HG03095 (cell line): ENCODE measurements around the gene DDR2.

Source experiments
- ATAC-seq: cut with Tn5 transposase; IDR thresholded peaks from one replicate; pipeline ENCODE4 v1.9.1; 2021; ENCODE audit warnings: moderate library complexity; ENCODE audit not compliant: unreplicated experiment

Gene DDR2

DNA sequence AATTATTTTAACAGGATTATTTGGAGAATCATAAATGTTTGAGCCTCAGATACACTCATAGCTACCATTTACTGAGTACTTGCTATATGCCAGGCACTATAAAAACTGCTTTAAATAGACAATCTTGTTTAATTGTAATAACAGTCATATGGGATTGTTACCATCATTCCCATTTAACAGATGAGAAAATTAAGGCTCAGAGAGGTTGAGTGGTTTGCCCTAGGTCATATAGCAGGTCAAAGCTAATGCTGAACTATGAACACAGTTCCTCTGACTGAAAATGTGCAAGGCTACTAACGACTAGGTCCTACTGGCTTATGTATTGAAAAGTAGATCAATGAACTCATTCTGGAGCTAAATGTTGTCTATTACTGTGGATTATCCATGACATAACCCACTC is 63.4 kb downstream of the DDR2 start:
- no peak for ATAC-seq

DNA sequence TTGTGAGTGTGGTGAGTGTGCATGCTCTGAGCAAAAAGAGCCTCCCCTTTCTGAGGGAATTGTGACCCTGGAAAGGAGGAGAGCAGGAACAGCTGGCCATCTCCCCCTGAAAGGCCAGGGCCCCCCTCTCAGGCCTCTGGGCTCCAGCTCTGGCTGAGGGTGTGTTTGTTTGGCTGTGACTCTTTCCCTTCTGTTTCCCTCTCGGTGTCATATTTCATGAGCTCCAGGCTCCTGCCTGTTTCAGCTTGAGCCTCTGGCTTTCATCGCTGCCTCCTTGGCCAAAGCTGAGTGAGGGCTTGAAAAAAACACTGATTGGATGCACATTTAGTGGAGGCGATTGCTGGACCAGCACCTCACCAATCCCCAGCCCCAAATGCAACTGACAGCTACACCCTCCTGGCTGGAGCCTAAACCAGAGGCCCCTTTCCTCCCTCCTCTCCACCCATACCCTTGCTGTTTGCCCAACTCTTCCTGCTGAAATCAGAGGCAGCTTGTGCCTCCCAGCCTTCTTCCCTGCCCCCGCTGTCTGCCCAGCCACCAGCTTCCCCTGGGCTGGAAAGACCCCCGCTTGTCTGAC is 64.1 kb downstream of the DDR2 start:
- no peak for ATAC-seq

DNA sequence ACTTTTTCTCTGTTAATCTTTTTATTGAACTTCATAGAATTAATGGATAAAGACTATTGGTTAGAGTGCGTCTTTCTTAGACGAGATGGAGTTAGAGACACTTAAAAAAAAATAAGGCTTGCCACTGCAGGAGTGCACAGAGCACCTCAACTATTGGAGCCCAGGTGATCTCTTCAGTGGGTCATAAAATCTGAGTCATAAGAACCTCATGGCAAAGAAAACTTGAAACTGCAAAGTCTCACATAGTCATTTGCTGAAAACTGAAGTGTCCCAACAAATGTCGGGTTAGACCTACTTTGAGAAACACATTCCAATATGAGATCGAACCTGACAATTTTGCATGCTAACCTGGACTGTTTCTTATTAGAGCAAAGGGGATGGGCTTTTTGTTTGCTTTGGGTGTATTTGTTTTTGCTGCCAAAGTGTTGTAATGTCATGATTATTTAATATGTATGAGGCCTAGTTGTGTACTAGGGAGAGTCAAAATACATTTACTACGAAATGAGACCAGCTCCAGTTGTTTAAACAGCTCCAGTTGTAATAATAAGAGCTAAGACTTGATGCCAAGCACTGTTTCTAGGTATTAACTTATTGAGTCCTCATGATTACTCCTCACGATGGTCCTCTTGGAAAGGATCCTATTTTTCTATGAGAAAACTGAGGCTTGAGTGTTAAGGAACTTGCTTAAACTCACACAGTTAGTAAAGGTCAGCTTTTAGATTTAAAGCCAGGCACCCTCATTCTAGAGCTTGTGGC is 65.1 kb downstream of the DDR2 start:
- ATAC-seq = no peak

DNA sequence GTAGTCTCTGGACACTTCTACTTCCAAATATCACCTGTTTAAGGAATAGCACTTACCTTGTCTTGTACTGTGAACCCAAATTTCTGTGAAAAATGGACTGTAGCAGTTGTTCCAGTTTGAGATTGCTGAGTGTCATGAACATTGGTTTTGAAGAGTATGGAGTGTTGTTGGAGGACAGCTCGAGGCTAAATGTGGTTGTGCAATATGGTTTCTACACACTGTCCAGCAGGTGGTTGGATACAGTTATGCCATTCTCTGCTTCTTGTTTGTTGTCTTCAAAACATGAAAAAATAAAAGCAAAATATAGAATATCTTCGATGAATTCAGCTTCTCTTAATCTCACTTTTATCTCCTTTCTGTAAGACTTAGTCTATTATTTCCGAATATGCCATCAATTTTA is 67.1 kb downstream of the DDR2 start:
- no peak for ATAC-seq

DNA sequence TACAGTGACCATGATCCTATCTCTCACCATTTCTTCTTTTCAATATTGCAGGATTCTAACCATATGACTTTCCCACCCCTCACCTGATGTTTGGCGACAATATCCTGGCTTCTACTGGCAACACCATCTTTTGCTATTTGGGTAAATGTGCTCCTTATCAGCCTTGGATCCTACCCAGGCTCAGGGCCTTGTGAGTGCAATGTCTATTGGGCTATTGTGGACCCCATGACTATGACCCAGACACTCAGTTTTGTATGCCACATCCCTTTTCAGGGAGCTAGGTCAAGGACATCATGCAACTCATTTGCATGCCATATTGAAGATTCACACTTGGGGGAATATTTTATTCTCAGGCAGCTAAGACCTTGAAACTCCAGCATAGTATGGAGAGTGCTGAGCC is 67.9 kb downstream of the DDR2 start:
- no peak for ATAC-seq

DNA sequence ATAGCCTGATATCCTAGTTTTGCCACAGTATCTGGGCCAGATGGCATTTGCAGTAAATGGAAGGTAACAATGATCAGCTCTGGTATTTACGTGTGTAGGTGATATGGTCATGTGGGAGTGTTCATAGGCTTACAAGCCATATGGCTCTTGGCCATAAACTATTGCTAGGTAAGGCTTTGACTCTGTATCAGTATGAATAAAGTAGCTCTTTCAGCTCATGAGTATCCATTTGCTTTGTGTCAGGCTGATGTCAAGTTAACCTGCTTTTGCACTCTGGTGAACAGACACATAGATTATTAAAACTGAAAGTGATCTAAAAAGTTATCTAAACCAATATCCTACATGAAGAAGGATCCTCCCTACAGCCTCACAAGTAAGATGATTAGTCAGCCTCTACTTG is 69.0 kb downstream of the DDR2 start:
- no peak for ATAC-seq

DNA sequence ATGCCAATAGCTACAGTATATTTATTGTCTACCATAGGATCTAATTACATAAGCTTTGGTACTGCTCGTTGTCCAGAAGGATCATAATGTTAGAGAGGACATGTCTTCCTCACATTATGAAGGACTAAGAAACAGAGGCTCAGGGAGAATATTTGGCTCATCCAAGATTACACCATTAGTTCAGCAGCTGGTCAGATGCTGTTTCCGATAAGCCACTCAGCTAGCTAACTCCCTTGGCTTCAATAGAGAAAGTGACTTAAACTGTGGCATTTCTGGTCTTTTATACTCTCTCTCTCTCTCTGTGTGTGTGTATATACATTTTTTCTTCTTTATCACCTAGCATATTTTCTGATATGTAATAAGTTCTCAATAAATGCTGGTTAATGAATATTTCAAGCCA is 70.4 kb downstream of the DDR2 start:
- ATAC-seq = no peak

DNA sequence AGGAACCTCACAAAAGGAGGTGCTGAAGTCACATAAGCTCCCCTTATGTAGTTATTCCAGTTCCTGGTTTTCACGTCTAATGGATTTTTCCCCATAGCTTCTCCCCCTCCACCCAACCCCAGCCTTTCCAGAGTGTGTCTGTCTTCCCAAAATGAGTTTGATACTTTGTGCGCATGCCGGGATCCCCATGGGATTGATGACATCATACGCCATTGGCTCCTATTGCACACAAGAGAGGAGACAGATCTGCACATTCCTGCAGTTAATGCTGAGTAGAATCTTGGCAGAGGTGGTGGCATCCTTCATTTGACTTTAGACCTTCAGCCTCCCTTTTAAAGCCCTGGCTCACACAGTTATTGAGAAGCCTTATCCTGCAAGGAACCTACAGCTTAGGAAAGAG is 71.4 kb downstream of the DDR2 start:
- no peak for ATAC-seq

DNA sequence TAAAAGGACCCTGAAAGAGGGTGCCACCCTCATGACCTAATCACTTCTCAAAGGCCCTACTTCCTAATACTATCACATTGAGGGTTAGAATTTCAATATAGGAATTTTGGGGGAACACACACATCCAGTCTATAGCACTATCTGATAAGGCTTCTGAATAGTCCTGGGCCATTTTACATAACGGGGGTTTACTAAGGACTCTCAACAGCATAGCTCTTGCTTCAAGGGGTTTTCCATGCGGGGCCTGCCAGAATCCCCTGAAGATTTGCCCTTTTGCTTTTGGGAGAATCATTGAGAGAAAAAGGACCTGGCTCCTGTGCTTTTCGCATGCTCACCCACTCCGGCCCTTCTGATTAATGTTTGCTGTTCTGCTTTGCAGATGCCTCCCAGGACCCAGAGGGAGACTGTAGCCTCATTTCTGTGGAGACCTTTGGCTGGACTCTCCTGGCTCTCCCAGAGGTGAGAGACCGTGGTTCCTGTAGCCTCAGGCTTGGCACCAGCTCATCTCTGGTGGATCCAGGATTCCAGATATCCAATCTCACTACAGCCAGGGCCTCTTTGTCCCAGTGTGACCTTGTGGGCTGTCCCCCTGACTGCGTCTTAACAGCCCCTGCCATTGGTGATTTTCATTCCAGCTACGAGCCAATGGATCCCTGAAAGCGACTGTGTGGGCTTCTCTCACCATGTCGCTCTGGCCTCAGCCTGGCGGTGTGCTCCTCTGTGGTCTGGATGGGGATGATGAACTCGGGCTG is 72.6 kb downstream of the DDR2 start:
- no peak for ATAC-seq

DNA sequence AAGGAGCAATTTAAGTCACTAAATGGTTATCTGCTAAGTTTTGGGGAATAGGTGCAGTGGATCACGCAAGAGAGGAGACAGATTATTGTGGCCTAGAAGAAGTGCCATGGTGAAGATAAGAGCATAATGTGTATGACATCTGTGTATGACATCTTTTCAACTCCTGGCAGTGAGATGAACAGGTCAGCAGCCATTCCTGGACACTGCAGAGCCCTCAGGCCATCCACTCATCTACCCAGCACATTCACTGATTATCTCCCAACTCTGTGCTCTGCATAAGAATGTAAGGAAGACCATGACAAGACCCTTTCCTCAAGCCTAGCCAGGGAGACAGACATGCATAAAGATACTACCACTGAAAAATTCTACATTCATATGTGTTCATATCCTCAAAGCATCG is 73.7 kb downstream of the DDR2 start:
- no peak for ATAC-seq

DNA sequence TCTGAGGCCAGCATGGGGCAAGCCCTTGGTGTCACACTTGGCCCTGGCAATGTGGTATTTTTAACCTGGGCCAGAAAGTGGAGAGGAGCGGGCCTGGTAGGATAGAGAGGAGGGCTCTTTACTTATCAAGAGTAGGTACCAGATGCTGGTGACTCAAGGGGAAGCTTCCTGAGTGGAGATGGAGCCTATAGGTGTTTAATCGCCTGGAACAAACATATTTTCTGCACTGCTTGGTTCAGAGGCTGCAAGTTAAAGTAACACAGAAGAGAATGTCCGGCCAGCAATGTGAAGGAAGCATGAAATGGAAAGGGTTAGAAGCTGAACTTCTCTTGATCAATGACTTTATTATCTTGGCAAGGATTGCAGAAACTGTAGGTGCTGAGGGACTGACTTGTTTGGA is 74.3 kb downstream of the DDR2 start:
- no peak for ATAC-seq

DNA sequence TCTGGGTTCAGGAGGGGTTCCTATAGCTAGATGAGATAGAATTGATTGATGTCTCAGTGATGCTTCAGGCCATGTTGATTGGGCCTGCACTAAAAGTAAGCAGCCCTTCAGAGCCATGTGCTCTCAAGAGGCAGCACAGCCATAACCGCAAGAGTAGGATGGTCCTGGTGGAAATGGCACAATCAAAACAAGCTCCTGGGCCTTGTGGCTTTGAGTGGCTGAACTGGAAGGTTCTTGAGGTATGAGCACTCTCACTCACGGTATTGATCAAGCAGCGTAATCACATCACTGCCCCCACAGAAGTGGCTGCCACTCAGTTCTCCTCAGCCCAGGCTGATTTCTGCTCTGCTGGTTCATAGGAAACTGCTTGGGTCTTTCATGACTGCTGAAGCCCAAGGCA is 76.0 kb downstream of the DDR2 start:
- ATAC-seq = no peak

DNA sequence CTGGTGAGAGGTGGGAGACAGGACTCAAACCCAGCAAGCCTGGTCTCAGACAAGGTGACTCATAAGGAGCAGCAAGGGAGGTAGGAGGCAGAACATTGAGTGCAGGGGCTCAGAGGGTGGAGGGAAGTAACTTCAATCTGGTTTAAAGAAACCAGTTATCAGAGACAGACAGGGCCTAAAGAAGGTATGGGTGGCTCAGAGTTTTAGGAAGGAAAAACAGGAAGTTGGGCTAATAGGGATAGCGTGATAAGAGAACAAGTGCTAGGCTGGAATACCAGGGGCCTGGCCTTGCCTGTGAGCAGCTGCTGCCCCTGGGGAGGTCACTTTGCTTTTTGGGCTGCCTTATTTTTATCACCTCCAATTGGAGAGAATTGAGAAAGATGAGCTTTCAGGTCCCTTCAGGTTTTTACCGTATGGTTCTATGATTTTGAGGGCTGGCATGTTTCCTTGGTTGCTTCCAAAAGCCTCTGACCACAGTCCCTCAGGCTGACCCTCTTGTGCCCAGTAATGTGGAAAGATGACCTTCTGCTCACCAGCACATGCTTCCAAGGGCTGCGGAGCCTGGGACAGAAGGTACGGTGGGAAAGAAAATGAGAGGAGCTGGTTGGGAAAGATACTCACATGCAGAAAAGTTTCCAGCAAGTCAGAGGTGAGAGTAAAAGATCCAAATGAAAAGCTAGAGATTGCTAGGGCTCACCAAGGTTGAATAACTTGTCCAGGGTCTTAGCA is 77.0 kb downstream of the DDR2 start:
- ATAC-seq = no peak

DNA sequence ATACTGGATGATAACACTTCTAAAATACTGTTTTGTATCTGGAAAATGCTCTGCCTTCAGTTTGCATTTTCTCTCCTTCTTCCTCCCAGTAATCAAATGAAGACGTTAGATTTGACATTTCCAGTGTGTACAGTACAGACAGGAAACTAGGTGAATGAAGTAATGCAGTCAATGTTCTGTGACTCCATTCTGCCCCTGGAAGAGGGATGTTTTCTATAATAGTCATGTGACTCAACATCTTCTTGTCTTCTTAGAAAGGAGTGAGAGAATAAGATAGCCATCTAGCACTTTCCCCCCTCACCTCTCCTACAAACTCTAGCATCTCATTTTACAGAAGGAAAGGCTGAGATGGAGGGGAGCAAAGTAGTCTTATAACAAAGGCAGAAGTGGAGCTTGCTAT is 77.6 kb downstream of the DDR2 start:
- ATAC-seq = no peak

DNA sequence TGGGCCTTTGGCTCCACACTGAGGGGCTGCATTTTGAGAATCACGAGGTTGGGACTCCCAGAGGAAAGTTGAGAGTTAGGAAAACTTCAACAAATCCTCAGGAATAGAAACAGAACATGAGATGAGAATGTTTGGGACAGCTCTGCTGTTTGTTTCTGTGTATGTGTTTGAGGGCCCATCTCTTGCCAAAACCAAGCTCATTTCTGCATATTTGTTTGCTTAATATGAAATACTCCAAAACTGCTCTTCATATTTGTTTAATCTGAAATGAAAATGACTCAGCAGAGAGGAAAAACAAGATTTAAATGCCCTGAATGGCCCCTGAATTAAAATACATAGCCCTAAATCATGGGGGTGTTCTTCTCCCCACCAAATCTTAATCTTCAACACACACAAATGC is 78.1 kb downstream of the DDR2 start:
- ATAC-seq = no peak

DNA sequence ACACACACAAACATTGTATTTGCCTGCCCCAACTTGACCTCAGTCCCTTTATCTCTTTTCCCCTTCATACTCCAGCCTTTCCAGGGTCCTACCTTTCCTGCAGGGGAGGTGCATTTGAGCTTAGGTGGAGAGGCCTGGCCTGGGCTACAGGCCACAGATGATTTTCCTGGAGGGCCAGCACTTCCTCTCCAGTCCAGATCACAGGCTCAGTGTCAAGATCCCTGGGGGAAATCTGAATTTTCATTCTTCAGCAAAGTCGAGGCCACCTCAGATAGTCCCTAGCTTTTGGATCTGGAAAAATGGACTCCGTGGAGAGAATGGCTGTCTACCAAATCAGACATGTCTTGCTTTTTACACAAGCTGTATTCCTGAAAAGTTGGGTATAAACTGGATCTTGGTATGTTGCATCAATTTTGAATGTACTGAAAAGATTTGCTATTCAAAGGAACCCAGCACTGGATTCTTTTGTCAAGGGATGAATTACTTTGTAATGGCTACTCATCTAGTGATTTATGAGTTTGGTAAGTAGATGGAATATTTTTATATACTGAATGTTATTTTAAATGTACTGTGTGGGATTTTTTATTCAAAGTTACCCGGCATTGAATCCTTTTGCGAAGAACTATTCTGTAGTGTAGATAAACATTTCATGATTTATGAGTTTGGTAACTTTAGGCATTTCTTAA is 78.7 kb downstream of the DDR2 start:
- no peak for ATAC-seq

DNA sequence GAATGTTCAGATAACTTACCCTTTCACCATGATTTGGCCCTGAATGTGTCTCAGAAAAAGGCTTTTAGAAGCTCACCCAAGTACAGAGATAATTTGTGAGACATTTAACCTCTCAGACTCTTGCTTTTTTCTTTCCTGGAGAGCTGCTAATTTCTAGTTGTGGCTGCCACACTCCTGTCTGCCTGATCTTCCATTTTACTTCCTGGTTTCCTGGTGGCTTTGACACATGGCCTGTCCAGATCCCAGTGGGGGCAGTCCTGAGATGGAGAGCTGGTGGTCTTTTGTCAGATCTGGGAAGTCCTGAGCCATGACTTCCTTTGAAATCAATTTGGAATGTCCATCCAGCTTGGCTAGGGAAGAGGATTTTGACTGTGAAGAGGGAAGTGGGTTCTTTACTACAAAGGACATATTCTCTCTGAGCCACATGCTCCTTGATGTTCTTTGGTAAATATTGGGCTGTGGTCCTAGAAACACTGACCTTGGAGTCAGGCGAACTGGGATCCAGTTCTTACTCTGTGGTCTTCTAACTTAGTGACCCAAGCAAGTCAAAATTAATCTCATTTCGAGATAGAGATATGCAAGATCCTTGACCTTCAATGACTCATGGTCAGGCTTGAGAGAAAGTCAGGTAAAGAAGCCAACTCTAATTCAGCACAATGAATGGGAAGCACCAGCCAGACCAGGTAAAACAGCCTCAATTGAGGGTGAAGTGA is 80.2 kb downstream of the DDR2 start:
- ATAC-seq = no peak

DNA sequence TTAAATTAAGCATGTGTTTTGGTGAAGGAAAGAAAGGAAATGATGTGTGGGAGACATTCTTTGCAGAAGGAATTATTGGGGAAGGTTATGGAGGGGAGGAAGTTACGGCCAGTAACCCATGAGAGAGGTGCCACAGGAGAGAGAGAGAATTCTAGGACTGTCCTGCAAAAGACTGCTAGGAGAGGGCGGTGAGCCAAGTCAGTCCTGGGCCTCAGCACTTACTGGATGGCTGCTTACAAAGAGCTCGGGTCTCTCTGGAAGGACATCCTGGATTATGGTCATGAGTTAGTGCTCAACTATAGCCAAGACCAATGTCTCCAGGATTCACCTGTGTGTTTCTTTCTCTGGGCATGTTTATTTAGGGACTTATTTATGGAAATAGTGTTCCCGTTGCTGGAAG is 83.9 kb downstream of the DDR2 start:
- ATAC-seq = no peak

DNA sequence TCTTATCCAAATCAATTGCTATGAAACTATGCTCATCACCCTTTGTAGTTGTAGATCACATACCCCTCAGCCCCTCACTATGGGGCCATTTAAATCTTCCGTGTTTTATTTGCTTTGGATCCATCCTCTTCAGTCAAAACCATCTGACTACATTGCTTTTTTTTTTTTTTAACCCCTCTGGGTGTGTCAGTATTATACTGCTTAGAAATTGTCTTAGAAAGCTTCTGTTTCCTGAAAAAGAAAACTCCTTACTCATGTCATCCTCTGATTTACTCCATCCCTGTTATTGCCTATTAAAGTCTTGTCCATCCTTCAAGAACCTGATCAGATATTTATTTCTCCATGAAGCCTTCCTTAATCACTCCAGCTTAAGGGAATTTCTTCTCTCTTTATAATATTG is 84.3 kb downstream of the DDR2 start:
- ATAC-seq = no peak

DNA sequence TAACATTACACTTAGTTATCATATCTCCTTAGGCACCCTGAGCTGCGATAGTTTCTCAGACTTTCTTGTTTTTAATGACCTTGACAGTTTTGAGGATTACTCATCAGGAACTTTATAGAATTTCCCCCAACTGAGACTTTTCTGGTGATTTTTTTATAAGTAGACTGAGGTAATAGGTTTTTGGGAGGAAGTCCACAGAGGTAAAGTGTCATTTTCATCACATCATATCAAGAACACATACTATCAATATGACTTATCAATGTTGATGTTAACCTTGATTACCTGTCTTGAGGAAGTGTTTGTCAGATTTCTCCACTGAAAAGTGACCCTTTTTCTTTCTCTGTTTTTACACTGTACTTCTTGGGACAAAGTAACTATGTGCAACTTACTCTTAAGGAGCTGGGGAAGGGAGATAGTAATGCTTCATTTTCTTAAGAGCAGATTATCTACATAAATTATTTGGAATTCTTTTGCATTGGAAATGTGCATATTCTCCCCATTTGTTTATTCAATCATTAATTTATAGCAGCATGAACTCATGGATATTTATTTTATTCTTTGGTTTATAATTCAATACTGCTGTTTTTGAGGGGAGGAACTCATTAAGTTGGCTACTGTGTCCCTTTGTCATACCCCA is 85.4 kb downstream of the DDR2 start:
- ATAC-seq = no peak
